HL-60 (cell line): Measurements from ENCODE around the gene RBM33.
A peak's percentile ranks its signal among the peaks of the same experiment; 100 is the strongest.

Source experiments
- DNase-seq, 2 experiments: peaks; one replicate each; pipeline ENCODE4 v3.0.0-alpha.2; 2010 to 2020; ENCODE audit warnings: low read depth in 1 of 2, low spot score in 1 of 2
- H3K27ac ChIP-seq: fragments of 250-450 bp; sonication (Bioruptor Pico); replicated peaks from 2 replicates; pipeline ENCODE4 v1.5.1; 2020; ENCODE audit warnings: mild to moderate bottlenecking, moderate library complexity
- H3K27me3 ChIP-seq: fragments of 250-450 bp; sonication (Bioruptor Pico); 2 replicates; pipeline ENCODE4 v1.5.1; 2021; ENCODE audit warnings: mild to moderate bottlenecking, moderate library complexity; ENCODE audit not compliant: insufficient read depth, poor library complexity, severe bottlenecking
- H3K4me3 ChIP-seq: replicated peaks from 2 replicates; pipeline ENCODE4 v1.5.1; 2011; ENCODE audit warnings: mild to moderate bottlenecking, control low read depth, low read length; ENCODE audit not compliant: insufficient read depth
- GABPA ChIP-seq: IDR thresholded peaks from 2 replicates; pipeline ENCODE4 v1.6.1; 2012; ENCODE audit warnings: low read depth
- POLR2AphosphoS5 ChIP-seq: IDR thresholded peaks from 2 replicates; pipeline ENCODE4 v1.6.1; 2012; ENCODE audit warnings: low read depth
- SPI1 ChIP-seq: IDR thresholded peaks from 2 replicates; pipeline ENCODE4 v1.6.1; 2012; ENCODE audit warnings: low read depth, mild to moderate bottlenecking, borderline replicate concordance
- TF ChIP-seq, protein P1 (sequence below): IDR thresholded peaks from 2 replicates; pipeline ENCODE4 v1.6.1; 2012; ENCODE audit warnings: low read depth; ENCODE audit not compliant: insufficient replicate concordance
- TF ChIP-seq, protein P2 (sequence below): IDR thresholded peaks from one replicate; pipeline ENCODE4 v1.5.1; 2011; ENCODE audit warnings: low read length, control low read depth, inconsistent platforms; ENCODE audit not compliant: insufficient read depth

The RBM33 gene

DNA sequence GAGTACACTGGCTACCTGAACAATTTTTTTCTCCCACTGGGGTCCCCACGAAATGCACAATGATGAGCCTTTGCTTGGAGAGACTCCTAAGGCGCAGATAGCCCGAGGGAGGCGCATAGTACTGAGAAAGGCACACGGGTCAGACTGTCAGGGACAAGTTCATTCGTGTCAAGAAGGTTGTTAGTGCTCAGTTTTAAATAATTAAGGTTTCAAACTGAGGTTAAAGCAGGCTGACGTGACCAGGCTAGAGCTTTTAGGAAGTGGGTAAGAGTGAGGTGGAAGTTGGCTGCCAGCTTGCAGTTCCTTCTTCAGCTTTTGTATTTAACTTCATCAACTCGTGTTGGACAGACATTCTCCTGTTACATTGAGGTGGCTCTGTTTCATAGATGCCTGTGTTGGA is 31.6 kb downstream of the RBM33 start:
- Histone ChIP-seq H3K4me3 (no peak overlapping the region), H3K27ac (peak overlapping the region; percentile 35), H3K27me3 (no peaks in the 10 kb centered on the region)
- TF ChIP-seq, protein P1, sequence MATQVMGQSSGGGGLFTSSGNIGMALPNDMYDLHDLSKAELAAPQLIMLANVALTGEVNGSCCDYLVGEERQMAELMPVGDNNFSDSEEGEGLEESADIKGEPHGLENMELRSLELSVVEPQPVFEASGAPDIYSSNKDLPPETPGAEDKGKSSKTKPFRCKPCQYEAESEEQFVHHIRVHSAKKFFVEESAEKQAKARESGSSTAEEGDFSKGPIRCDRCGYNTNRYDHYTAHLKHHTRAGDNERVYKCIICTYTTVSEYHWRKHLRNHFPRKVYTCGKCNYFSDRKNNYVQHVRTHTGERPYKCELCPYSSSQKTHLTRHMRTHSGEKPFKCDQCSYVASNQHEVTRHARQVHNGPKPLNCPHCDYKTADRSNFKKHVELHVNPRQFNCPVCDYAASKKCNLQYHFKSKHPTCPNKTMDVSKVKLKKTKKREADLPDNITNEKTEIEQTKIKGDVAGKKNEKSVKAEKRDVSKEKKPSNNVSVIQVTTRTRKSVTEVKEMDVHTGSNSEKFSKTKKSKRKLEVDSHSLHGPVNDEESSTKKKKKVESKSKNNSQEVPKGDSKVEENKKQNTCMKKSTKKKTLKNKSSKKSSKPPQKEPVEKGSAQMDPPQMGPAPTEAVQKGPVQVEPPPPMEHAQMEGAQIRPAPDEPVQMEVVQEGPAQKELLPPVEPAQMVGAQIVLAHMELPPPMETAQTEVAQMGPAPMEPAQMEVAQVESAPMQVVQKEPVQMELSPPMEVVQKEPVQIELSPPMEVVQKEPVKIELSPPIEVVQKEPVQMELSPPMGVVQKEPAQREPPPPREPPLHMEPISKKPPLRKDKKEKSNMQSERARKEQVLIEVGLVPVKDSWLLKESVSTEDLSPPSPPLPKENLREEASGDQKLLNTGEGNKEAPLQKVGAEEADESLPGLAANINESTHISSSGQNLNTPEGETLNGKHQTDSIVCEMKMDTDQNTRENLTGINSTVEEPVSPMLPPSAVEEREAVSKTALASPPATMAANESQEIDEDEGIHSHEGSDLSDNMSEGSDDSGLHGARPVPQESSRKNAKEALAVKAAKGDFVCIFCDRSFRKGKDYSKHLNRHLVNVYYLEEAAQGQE, result no peak
- TF ChIP-seq POLR2AphosphoS5 (no peak), GABPA (no peak), SPI1 (peak; percentile 86; the same call in 1 of the 2 replicates)
- TF ChIP-seq, protein P2, sequence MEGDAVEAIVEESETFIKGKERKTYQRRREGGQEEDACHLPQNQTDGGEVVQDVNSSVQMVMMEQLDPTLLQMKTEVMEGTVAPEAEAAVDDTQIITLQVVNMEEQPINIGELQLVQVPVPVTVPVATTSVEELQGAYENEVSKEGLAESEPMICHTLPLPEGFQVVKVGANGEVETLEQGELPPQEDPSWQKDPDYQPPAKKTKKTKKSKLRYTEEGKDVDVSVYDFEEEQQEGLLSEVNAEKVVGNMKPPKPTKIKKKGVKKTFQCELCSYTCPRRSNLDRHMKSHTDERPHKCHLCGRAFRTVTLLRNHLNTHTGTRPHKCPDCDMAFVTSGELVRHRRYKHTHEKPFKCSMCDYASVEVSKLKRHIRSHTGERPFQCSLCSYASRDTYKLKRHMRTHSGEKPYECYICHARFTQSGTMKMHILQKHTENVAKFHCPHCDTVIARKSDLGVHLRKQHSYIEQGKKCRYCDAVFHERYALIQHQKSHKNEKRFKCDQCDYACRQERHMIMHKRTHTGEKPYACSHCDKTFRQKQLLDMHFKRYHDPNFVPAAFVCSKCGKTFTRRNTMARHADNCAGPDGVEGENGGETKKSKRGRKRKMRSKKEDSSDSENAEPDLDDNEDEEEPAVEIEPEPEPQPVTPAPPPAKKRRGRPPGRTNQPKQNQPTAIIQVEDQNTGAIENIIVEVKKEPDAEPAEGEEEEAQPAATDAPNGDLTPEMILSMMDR, result no peak
- peak in 1 of 2 experiments; percentile 48 for DNase-seq

DNA sequence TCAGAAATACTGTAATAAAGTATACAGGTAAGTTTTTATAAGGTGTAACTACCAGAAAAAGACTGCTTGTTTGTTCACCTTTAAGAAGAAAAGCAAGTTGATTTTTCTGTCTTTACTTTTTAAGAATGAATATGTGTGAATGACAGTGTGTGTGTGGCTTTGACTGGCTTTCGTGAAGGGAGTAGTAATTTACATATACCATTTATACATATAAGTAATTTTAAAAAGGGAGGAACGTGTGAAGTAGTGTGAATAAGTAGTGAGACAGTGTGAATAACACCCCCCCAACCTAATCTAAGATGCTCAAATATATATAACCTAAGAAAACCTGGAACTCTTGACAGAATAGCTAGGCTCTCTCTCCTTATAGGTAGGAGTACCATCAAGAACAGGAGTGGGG is 33.2 kb downstream of the RBM33 start:
- TF ChIP-seq GABPA, result no peak
- Histone ChIP-seq H3K27ac (no peak overlapping the region), H3K4me3 (no peak overlapping the region), H3K27me3 (no peaks in the 10 kb centered on the region)
- DNase-seq, result no peak

DNA sequence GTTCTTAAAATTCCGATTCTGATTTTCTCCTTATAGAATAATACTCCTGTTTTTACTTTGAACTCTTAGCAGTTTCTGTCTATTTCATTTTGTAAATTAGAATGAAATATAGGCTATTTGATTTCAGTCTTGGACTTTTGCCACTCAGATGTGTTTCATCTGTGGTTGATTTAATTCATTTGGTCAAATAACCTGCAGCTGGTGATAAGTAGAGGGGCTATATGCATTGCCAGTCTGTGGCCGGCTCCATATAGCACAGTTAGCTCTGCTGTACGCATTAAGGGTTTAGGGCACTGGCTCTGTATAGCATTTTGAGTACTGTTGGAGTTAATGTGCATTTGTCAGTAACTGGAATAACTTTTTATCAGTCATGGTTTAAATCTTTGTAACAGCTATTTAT is 35.7 kb downstream of the RBM33 start:
- TF ChIP-seq GABPA (no peak), SPI1 (no peak)
- TF ChIP-seq, protein P1, result no peak
- Histone ChIP-seq H3K4me3 (no peak overlapping the region), H3K27me3 (no peaks in the 10 kb centered on the region), H3K27ac (no peak overlapping the region)
- no peak for DNase-seq

DNA sequence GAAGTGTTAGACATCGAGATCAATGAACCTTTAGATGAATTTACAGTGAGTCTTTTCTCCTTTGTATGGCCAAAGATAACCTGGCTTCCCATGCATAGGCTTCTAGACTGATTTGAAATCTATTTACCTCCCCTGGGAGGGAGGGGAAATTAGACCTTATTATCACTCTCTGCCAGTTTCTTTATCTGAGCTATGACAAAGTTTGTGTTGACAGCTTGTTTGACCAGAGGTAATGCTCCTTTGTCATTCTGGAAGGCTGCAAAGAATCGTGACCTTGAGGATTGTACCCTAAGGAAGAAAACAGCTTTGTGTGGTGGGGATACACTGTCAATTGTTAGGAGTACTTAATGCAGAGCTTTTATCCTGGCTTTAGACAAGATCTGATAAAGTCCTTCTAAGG is 36.4 kb downstream of the RBM33 start:
- no peak overlapping the region for H3K27ac ChIP-seq

More for the DNA sequence above, 36.4 kb downstream of the RBM33 start:
- Histone ChIP-seq H3K4me3 (no peak overlapping the region), H3K27me3 (no peaks in the 10 kb centered on the region)
- TF ChIP-seq SPI1 (no peak), GABPA (no peak), POLR2AphosphoS5 (no peak)
- TF ChIP-seq, protein P2, result no peak
- TF ChIP-seq, protein P1, result no peak
- DNase-seq, result no peak
